ENCODE results near the gene ENTREP1.
"Not testable (repeated sequence)": the region's sequence is repeated elsewhere in the genome, so short reads cannot be mapped to it uniquely, and the experiment has no call there.

Gene ENTREP1

GRCh38 chr9:69433392-69433791 lies 108.4 kb downstream of the ENTREP1 start:
- TF ChIP-seq ZFX (IDR thresholded peaks at IDR 0.05; ENCODE audit: borderline replicate concordance) (no peak), CTCF (IDR thresholded peaks at IDR 0.05) (no peak)

GRCh38 chr9:69433968-69434367 lies 109.0 kb downstream of the ENTREP1 start:
- TF ChIP-seq CTCF (IDR thresholded peaks at IDR 0.05) = no peak
- no peak overlapping the region for H3K27ac ChIP-seq

More at GRCh38 chr9:69433392-69433791, 108.4 kb downstream of the ENTREP1 start:
- no peak overlapping the region for H3K27ac ChIP-seq

- not testable (repeated sequence) for H3K27ac ChIP-seq
These were observed 114.6 kb downstream of the ENTREP1 start for GRCh38 chr9:69439654-69440053.

- H3K27ac ChIP-seq = not testable (repeated sequence)
These were observed 115.4 kb downstream of the ENTREP1 start for GRCh38 chr9:69440254-69440955.

All from 22Rv1 (cell line).